ENCODE measurements around the gene PRKN.

DNA sequence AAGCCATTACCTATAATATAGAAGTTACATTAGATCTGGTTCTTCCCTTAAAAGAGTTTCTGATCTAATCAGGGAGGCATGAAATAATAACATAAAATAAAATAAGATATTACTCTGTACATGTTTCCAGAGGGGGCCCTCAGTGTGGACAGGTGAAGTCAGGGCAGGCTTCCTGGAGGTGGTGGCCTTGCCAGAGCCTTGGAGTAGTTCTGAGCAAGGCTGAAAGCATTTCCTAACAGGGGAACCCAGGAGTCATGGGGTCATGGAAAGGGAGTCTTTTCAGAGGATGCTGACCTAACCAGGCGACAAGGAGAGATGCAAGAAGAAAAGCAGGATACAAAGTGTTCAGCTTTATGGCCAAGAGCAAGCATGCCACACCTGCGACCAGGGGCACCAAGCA is 982.4 kb downstream of the PRKN start:
- no peak for TF ChIP-seq POLR2A (IDR thresholded peaks at IDR 0.05)
- no peak for TF ChIP-seq EP300 (IDR thresholded peaks at IDR 0.05; ENCODE audit: low read depth)
- TF ChIP-seq, protein P1, sequence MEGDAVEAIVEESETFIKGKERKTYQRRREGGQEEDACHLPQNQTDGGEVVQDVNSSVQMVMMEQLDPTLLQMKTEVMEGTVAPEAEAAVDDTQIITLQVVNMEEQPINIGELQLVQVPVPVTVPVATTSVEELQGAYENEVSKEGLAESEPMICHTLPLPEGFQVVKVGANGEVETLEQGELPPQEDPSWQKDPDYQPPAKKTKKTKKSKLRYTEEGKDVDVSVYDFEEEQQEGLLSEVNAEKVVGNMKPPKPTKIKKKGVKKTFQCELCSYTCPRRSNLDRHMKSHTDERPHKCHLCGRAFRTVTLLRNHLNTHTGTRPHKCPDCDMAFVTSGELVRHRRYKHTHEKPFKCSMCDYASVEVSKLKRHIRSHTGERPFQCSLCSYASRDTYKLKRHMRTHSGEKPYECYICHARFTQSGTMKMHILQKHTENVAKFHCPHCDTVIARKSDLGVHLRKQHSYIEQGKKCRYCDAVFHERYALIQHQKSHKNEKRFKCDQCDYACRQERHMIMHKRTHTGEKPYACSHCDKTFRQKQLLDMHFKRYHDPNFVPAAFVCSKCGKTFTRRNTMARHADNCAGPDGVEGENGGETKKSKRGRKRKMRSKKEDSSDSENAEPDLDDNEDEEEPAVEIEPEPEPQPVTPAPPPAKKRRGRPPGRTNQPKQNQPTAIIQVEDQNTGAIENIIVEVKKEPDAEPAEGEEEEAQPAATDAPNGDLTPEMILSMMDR (IDR thresholded peaks at IDR 0.05) = no peak
